ENCODE data around the gene LRTM1. TPM values are rescaled to one million over a fixed set of nuclear protein-coding genes. Genes with fewer than 3 reads are reported as not detected.

Gene LRTM1
- total and polyA plus RNA-seq, 2 of the 13 experiments (the other 11 are each of a cell fraction or from before 2014, with no cell fraction given), result not detected

DNA sequence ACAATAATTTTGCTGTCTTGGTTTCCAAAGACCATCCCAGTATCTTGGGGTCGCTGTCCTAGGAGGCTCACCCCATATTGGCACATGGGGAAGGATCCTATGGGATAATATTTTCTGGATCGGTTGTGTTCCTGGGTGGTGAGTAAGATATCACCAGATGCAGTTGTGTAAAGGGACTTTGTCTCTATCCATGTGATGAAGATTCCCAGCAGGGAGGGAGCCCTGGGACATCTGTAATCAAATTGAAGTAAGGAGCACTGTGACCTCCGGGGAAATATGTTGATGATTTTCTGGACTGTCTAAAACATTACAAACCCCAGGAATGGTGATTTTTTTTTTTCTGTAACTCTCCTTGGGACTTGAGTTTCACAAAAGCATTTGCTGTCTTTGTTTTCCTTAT, 36.2 kb upstream of the LRTM1 start (continued):
- TF ChIP-seq, protein P1, sequence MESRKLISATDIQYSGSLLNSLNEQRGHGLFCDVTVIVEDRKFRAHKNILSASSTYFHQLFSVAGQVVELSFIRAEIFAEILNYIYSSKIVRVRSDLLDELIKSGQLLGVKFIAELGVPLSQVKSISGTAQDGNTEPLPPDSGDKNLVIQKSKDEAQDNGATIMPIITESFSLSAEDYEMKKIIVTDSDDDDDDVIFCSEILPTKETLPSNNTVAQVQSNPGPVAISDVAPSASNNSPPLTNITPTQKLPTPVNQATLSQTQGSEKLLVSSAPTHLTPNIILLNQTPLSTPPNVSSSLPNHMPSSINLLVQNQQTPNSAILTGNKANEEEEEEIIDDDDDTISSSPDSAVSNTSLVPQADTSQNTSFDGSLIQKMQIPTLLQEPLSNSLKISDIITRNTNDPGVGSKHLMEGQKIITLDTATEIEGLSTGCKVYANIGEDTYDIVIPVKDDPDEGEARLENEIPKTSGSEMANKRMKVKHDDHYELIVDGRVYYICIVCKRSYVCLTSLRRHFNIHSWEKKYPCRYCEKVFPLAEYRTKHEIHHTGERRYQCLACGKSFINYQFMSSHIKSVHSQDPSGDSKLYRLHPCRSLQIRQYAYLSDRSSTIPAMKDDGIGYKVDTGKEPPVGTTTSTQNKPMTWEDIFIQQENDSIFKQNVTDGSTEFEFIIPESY (CRISPR knock-in tag; IDR thresholded peaks at IDR 0.05), result no peak
- TF ChIP-seq, protein P2, sequence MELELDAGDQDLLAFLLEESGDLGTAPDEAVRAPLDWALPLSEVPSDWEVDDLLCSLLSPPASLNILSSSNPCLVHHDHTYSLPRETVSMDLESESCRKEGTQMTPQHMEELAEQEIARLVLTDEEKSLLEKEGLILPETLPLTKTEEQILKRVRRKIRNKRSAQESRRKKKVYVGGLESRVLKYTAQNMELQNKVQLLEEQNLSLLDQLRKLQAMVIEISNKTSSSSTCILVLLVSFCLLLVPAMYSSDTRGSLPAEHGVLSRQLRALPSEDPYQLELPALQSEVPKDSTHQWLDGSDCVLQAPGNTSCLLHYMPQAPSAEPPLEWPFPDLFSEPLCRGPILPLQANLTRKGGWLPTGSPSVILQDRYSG (CRISPR knock-in tag; IDR thresholded peaks at IDR 0.05), result no peak
- TF ChIP-seq KLF12 (CRISPR knock-in tag; IDR thresholded peaks at IDR 0.05; ENCODE audit: borderline replicate concordance) (no peak), MTF2 (CRISPR knock-in tag; IDR thresholded peaks at IDR 0.05; ENCODE audit: borderline replicate concordance) (no peak), GATAD1 (CRISPR knock-in tag; IDR thresholded peaks at IDR 0.05) (no peak), HMGA1 (CRISPR knock-in tag; conservative IDR thresholded peaks at IDR 0.05) (no peak), RARG (CRISPR knock-in tag; IDR thresholded peaks at IDR 0.05; ENCODE audit: low read depth) (no peak), DNMT1 (CRISPR knock-in tag; IDR thresholded peaks at IDR 0.05) (no peak), ZFP36 (IDR thresholded peaks at IDR 0.05; ENCODE audit: borderline replicate concordance, low read depth, low read length, partially characterized antibody) (no peak), PHF21A (CRISPR knock-in tag; IDR thresholded peaks at IDR 0.05) (no peak), BORCS8-MEF2B (CRISPR knock-in tag; IDR thresholded peaks at IDR 0.05) (no peak)
- TF ChIP-seq, protein P3, sequence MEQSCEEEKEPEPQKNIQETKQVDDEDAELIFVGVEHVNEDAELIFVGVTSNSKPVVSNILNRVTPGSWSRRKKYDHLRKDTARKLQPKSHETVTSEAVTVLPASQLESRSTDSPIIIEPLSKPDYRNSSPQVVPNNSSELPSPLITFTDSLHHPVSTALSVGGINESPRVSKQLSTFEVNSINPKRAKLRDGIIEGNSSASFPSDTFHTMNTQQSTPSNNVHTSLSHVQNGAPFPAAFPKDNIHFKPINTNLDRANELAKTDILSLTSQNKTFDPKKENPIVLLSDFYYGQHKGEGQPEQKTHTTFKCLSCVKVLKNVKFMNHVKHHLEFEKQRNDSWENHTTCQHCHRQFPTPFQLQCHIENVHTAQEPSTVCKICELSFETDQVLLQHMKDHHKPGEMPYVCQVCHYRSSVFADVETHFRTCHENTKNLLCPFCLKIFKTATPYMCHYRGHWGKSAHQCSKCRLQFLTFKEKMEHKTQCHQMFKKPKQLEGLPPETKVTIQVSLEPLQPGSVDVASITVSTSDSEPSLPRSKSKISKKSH (CRISPR knock-in tag; IDR thresholded peaks at IDR 0.05; ENCODE audit: borderline replicate concordance), result no peak

All from HepG2 (cell line).